CD4-positive, alpha-beta T cell (primary cell): ENCODE results near the gene EXT2. TPM values are rescaled to one million over a fixed set of nuclear protein-coding genes. Genes with fewer than 3 reads are reported as not detected.

Source experiments
- ATAC-seq: fragments of 200-7000 bp; cut with Tn5 transposase; one replicate; pipeline ENCODE4 v1.10.0; 2022; ENCODE audit warnings: mild to moderate bottlenecking; ENCODE audit not compliant: poor library complexity
- CTCF ChIA-PET: fragments of 350-600 bp; sonication (Branson Sonifier 250); formaldehyde crosslinking; loops from one replicate; lab custom pipeline; 2021; ENCODE audit warnings: antibody characterized with exemption, inconsistent platforms; lab: Charles Lee
- POLR2A ChIA-PET: fragments of 350-600 bp; sonication (Branson Sonifier 250); formaldehyde crosslinking; loops from one replicate; lab custom pipeline; 2021; ENCODE audit warnings: antibody characterized with exemption, inconsistent platforms; lab: Charles Lee
- DNase-seq, 14 experiments: peaks; one replicate each; pipeline ENCODE4 v3.0.0-alpha.2; 2013 to 2020; ENCODE audit warnings: mixed read lengths in 2 of 14
- H3K27ac ChIP-seq, 2 donors: one replicate each; pipeline versions ENCODE4 v1.5.1 to v1.7.0; 2013; ENCODE audit warnings: low read length in 2 of 2, low read depth in 1 of 2, mild to moderate bottlenecking in 1 of 2
- H3K27me3 ChIP-seq, 2 experiments: 1 replicate in 1 of 2; 2 replicates in 1 of 2; pipeline versions ENCODE4 v1.6.1 to v1.7.0; 2013; ENCODE audit warnings: low read length in 2 of 2, control low read depth in 1 of 2, mild to moderate bottlenecking in 1 of 2, moderate library complexity in 1 of 2; ENCODE audit not compliant: insufficient read depth in 2 of 2, control insufficient read depth in 1 of 2
- H3K36me3 ChIP-seq: one replicate; pipeline ENCODE4 v1.6.1; 2013; ENCODE audit warnings: low read length, control low read depth; ENCODE audit not compliant: insufficient read depth
- H3K4me1 ChIP-seq: one replicate; pipeline ENCODE4 v1.6.1; 2013; ENCODE audit warnings: low read length, control low read depth; ENCODE audit not compliant: insufficient read depth
- H3K4me3 ChIP-seq: one replicate; pipeline ENCODE4 v1.5.1; 2013; ENCODE audit warnings: mild to moderate bottlenecking, low read length, moderate library complexity
- H3K9me3 ChIP-seq, 2 experiments: 1 replicate in 1 of 2; 2 replicates in 1 of 2; pipeline versions ENCODE4 v1.6.1 to v1.7.0; 2013; ENCODE audit warnings: low read length in 2 of 2, mild to moderate bottlenecking in 2 of 2, control low read depth in 1 of 2, moderate library complexity in 1 of 2; ENCODE audit not compliant: control insufficient read depth in 1 of 2, insufficient read depth in 1 of 2
- H3K27ac Mint-ChIP-seq: one replicate; pipeline ENCODE4 v1.8.0; 2020; ENCODE audit warnings: mixed read lengths
- H3K27me3 Mint-ChIP-seq: one replicate; pipeline ENCODE4 v1.8.0; 2021; ENCODE audit warnings: mixed read lengths
- H3K36me3 Mint-ChIP-seq: one replicate; pipeline ENCODE4 v1.8.0; 2021; ENCODE audit warnings: low read depth, mixed read lengths
- H3K4me1 Mint-ChIP-seq: one replicate; pipeline ENCODE4 v1.8.0; 2021; ENCODE audit warnings: low read depth, mixed read lengths
- H3K4me3 Mint-ChIP-seq: one replicate; pipeline ENCODE4 v1.8.0; 2020; ENCODE audit warnings: mild to moderate bottlenecking, mixed read lengths
- H3K9me3 Mint-ChIP-seq: one replicate; pipeline ENCODE4 v1.8.0; 2020; ENCODE audit warnings: mixed read lengths
- intact Hi-C, 2 experiments: fragments of 100-400 bp; cut with DNase I in 1 of 2; cut with micrococcal nuclease in 1 of 2; formaldehyde crosslinking; loops; one replicate each; pipeline versions ENCODE4 v1.15.1 to v1.9.0; 2023 to 2025; cut with DNase I, micrococcal nuclease
- total RNA-seq, 174 experiments: library from RNA in 2 of 174; stranded (reverse) in 2 of 174; gene quantifications; one replicate each; pipeline ENCODE4 v1.2.3 and lab custom pipeline; 2021 to 2026
- TF ChIP-seq, protein P1 (sequence below): fragments of 200-600 bp; IDR thresholded peaks from one replicate; pipeline ENCODE4 v1.8.0; 2022; ENCODE audit warnings: antibody characterized with exemption, mild to moderate bottlenecking

EXT2 gene
- total RNA-seq, 2 experiments from 2014 or later: 17.1 to 17.5 TPM

GRCh38 chr11:44139565-44140330, 44.3 kb downstream of the EXT2 start:
- intact Hi-C loops: no loop called here
- Mint-ChIP-seq H3K4me1 (no peaks in the 10 kb centered on the region), H3K9me3 (no peaks in the 10 kb centered on the region), H3K27ac (no peak overlapping the region), H3K36me3 (peaks cover 82% of the 10 kb centered on the region), H3K27me3 (no peaks in the 10 kb centered on the region), H3K4me3 (no peak overlapping the region)
- POLR2A ChIA-PET: no interaction called here
- no peaks in the 10 kb centered on the region for H3K9me3 ChIP-seq
- no peaks in the 10 kb centered on the region for H3K4me1 ChIP-seq
- CTCF ChIA-PET: no interaction called here
- H3K4me3 ChIP-seq: no peak overlapping the region
- TF ChIP-seq, protein P1, sequence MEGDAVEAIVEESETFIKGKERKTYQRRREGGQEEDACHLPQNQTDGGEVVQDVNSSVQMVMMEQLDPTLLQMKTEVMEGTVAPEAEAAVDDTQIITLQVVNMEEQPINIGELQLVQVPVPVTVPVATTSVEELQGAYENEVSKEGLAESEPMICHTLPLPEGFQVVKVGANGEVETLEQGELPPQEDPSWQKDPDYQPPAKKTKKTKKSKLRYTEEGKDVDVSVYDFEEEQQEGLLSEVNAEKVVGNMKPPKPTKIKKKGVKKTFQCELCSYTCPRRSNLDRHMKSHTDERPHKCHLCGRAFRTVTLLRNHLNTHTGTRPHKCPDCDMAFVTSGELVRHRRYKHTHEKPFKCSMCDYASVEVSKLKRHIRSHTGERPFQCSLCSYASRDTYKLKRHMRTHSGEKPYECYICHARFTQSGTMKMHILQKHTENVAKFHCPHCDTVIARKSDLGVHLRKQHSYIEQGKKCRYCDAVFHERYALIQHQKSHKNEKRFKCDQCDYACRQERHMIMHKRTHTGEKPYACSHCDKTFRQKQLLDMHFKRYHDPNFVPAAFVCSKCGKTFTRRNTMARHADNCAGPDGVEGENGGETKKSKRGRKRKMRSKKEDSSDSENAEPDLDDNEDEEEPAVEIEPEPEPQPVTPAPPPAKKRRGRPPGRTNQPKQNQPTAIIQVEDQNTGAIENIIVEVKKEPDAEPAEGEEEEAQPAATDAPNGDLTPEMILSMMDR: no peak
- no peak overlapping the region for H3K27ac ChIP-seq
- no peak for ATAC-seq
- H3K36me3 ChIP-seq: peaks cover 18% of the 10 kb centered on the region
- no peak for DNase-seq
- no peaks in the 10 kb centered on the region for H3K27me3 ChIP-seq

DNA sequence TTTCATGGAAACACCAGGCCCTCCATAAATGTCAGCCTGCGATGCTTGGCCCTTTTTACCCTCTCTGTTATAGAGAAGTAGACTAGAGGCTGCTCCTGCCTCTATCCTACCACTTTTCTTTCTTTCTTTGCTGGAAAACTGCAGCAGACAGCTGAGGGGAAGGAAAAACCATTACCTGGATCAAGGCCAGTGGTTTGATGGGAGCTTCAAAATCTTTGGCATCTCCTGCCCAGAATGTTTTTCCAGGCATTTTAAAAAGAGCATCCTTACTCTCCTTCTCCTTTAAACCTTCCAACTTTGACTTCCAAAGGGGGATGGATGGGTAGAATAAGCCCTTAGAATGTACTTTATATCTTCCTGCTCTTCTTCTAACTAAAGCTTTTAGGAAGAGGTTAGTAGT, 44.9 kb downstream of the EXT2 start:
- no peaks in the 10 kb centered on the region for H3K27me3 Mint-ChIP-seq
- Histone ChIP-seq H3K36me3 (peaks cover 18% of the 10 kb centered on the region), H3K9me3 (no peaks in the 10 kb centered on the region), H3K27me3 (no peaks in the 10 kb centered on the region), H3K27ac (no peak overlapping the region), H3K4me3 (no peak overlapping the region), H3K4me1 (no peaks in the 10 kb centered on the region)
- TF ChIP-seq, protein P1: no peak
- ChIA-PET POLR2A (no interaction called here), CTCF (no interaction called here)
- ATAC-seq (no peak), DNase-seq (no peak)
- no peaks in the 10 kb centered on the region for H3K9me3 Mint-ChIP-seq
- H3K27ac Mint-ChIP-seq: no peak overlapping the region
- no peaks in the 10 kb centered on the region for H3K4me1 Mint-ChIP-seq
- intact Hi-C loops: no loop called here
- no peak overlapping the region for H3K4me3 Mint-ChIP-seq
- H3K36me3 Mint-ChIP-seq: peaks cover 84% of the 10 kb centered on the region

- TF ChIP-seq, protein P1: no peak
- H3K4me3 Mint-ChIP-seq: no peak overlapping the region
- no peaks in the 10 kb centered on the region for H3K27me3 ChIP-seq
- ChIA-PET CTCF (no interaction called here), POLR2A (no interaction called here)
- no peak for ATAC-seq
- no peaks in the 10 kb centered on the region for H3K4me1 Mint-ChIP-seq
- no peaks in the 10 kb centered on the region for H3K27me3 Mint-ChIP-seq
- intact Hi-C loops: no loop called here
- no peaks in the 10 kb centered on the region for H3K9me3 Mint-ChIP-seq
- H3K36me3 ChIP-seq: peaks cover 20% of the 10 kb centered on the region
- no peak for DNase-seq
- H3K27ac Mint-ChIP-seq: no peak overlapping the region
- H3K4me3 ChIP-seq: no peak overlapping the region
- H3K4me1 ChIP-seq: no peaks in the 10 kb centered on the region
- no peak overlapping the region for H3K27ac ChIP-seq
- no peaks in the 10 kb centered on the region for H3K9me3 ChIP-seq
- H3K36me3 Mint-ChIP-seq: peaks cover 88% of the 10 kb centered on the region
These were observed 45.3 kb downstream of the EXT2 start for GRCh38 chr11:44140805-44141204.
